HG03196 (cell line): Measurements from ENCODE around the gene COMMD4.
"Not testable (repeated sequence)": the region's sequence is repeated elsewhere in the genome, so short reads cannot be mapped to it uniquely, and the experiment has no call there.

Experiments
- ATAC-seq: cut with Tn5 transposase; IDR thresholded peaks from one replicate; pipeline ENCODE4 v1.9.1; 2021; ENCODE audit not compliant: unreplicated experiment

Gene COMMD4

DNA sequence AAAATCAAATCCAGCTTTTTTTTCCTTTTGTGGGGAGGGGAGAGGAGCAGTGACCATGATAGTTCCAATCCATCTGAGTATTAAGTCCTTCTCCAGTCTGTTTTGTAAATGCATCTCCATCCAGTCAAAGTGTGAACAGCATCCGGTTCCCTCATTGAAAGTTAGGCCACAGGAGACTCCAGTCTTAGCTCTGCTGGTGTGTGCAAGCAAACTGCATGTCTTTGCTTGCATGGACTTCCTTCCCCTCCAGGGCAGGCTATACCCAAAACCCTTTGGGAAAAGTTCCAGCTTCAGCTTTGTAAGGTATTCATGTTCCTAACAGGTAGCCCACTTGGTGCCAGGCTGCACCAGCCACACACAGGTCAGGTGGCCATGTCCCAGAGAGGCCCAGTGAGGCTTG lies 35.6 kb downstream of the COMMD4 start:
- ATAC-seq: no peak

DNA sequence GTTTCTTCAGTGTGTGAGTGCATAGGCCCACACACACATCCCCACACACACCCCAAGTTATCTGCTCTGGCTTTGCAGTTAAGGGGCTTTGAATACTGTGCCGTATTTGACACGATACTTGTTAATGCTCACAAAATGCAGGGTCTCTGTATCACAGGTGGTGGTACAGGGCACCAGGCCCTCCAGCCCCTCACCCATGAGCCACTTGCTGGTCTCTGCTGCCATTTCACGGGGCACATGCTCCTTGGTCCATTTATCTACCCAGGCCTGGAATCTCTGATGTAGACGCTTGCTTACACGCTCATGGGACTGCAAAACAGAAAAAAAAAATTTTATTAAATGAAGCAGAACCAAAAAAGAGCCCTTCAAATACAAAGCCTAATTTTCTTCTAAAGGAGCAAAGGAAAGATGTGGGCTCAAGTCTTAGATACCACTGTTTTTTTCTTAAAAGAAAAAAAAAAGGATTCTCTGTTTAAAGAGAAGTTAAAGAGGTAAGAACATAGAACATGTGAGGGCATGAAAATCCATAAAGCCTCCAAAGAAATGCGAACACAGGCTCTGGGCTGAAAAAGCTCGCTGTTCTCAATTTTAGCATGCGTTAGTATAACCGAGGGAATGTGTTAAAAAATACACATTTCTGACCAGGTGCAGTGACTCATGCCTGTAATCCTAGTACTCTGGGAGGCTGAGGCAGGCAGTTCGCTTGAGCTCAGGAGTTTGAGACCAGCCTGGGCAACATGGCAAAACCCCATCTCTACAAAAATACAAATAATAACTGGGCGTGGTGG lies 36.2 kb downstream of the COMMD4 start:
- ATAC-seq: no peak

DNA sequence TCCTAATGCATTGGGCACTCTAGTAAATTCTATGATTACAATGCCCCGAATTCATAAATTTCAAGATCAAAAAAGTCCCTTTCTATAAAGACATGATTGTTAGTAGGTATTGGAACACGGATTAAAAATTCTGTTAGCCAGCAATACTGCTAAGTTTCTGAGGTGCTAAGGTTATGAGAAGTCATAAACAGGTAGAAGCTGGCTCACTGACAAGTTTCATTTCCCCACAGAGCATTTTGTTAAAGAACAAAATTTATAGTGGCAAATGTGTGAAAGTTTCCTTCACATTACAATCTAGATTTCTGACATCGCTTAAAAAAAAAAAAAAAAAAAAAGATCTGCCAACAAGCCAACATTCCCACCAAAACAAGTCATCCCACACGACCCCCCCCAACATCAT lies 44.9 kb downstream of the COMMD4 start:
- ATAC-seq: no peak

DNA sequence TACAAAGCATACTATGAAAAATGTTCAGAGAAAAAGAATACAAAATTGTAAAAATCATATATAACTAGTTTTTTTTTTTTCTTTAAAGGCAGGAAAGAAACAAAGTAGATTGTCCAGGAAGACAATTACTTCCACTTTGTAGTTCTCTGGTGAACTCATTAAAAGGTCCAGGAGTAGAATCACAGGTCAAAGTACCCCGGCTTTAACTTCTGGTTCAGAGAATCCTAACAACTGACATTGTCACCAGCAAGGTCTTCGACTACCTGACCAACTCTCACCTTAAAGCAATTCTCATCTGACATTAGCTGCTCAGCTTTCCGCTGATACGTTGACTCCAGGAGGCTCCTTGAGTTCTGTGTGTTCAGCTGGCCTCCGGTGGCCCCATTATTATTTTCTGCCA lies 48.1 kb downstream of the COMMD4 start:
- ATAC-seq: not testable (repeated sequence)
